NB4 (cell line): ENCODE measurements around the gene ABLIM3.

Experiments
- CTCF ChIP-seq: IDR thresholded peaks from one replicate; pipeline ENCODE4 v1.5.1; 2012; ENCODE audit warnings: low read depth, low read length
- POLR2A ChIP-seq: IDR thresholded peaks from 2 replicates; pipeline ENCODE4 v1.6.1; 2011; ENCODE audit warnings: mild to moderate bottlenecking; ENCODE audit not compliant: insufficient read length; ENCODE audit errors: extremely low read depth

- no peak for TF ChIP-seq POLR2A
- no peak for TF ChIP-seq CTCF
Observed at GRCh38 chr5:149110406-149110805, 30.9 kb upstream of the ABLIM3 start.
